IMR-90 (cell line): ENCODE measurements around the gene MED12L. TPM values are rescaled to one million over a fixed set of nuclear protein-coding genes. Genes with fewer than 3 reads are reported as not detected.

Experiments used
- ATAC-seq: fragments of 200-7000 bp; cut with Tn5 transposase; 2 replicates; pipeline ENCODE4 v1.9.1; 2020; ENCODE audit warnings: low read depth, mild to moderate bottlenecking, moderate library complexity
- BruUV-seq: library from RNA; stranded (reverse); fragments of 400-500 nt; replicated peaks from 2 replicates; lab custom pipeline; 2021; lab: Mats Ljungman, UMichigan
- CTCF ChIA-PET: fragments of 300-600 bp; formaldehyde crosslinking; extraction: SDS; loops from one replicate; lab custom pipeline; 2021; ENCODE audit warnings: antibody characterized with exemption; lab: Yijun Ruan, JAX
- POLR2A ChIA-PET: fragments of 300-600 bp; sonication (Branson Sonifier 250); formaldehyde crosslinking; loops from one replicate; lab custom pipeline; 2022; ENCODE audit warnings: antibody characterized with exemption; ENCODE audit not compliant: unreplicated experiment; lab: Charles Lee
- DNase-seq: peaks from one replicate; pipeline ENCODE4 v3.0.0; 2013
- H2AFZ ChIP-seq: replicated peaks from 2 replicates; pipeline ENCODE3; 2013; ENCODE audit warnings: low read length, mild to moderate bottlenecking; ENCODE audit not compliant: poor library complexity
- H2AK5ac ChIP-seq: 2 replicates; pipeline ENCODE4 v1.6.1; 2013; ENCODE audit warnings: low read depth, low read length, inconsistent platforms
- H2AK9ac ChIP-seq: replicated peaks from 2 replicates; pipeline ENCODE3; 2013; ENCODE audit warnings: mild to moderate bottlenecking, low read depth, low read length, moderate library complexity; ENCODE audit not compliant: poor library complexity
- H2BK120ac ChIP-seq: 2 replicates; pipeline ENCODE4 v1.6.1; 2013; ENCODE audit warnings: low read depth, low read length, inconsistent platforms
- H2BK15ac ChIP-seq: 3 replicates; pipeline ENCODE4 v1.6.1; 2013; ENCODE audit warnings: low read depth, low read length, inconsistent platforms
- H2BK20ac ChIP-seq: 2 replicates; pipeline ENCODE4 v1.6.1; 2013; ENCODE audit warnings: low read depth, mild to moderate bottlenecking, inconsistent platforms, low read length, moderate library complexity
- H2BK5ac ChIP-seq: 2 replicates; pipeline ENCODE4 v1.6.1; 2013; ENCODE audit warnings: mild to moderate bottlenecking, low read depth, low read length, inconsistent platforms; ENCODE audit not compliant: poor library complexity, severe bottlenecking
- H3K14ac ChIP-seq: replicated peaks from 2 replicates; pipeline ENCODE4 v1.6.1; 2013; ENCODE audit warnings: low read depth, low read length, inconsistent platforms
- H3K18ac ChIP-seq: 2 replicates; pipeline ENCODE4 v1.6.1; 2013; ENCODE audit warnings: low read depth, low read length, control low read depth
- H3K23ac ChIP-seq: 2 replicates; pipeline ENCODE4 v1.6.1; 2013; ENCODE audit warnings: low read depth, low read length, inconsistent platforms
- H3K27ac ChIP-seq: 2 replicates; pipeline ENCODE4 v1.5.1; 2013; ENCODE audit warnings: mild to moderate bottlenecking, control low read depth, low read length; ENCODE audit not compliant: insufficient read depth
- H3K27me3 ChIP-seq: 2 replicates; pipeline ENCODE4 v1.6.1; 2013; ENCODE audit warnings: low read length; ENCODE audit not compliant: control insufficient read depth, insufficient read depth
- H3K36me3 ChIP-seq: 2 replicates; pipeline ENCODE4 v1.6.1; 2013; ENCODE audit warnings: low read length, mixed read lengths; ENCODE audit not compliant: control insufficient read depth, insufficient read depth
- H3K4ac ChIP-seq: 2 replicates; pipeline ENCODE4 v1.6.1; 2013; ENCODE audit warnings: low read depth, low read length, inconsistent platforms
- H3K4me1 ChIP-seq: 2 replicates; pipeline ENCODE4 v1.6.1; 2013; ENCODE audit warnings: low read length, mixed read lengths; ENCODE audit not compliant: control insufficient read depth, insufficient read depth
- H3K4me2 ChIP-seq: 2 replicates; pipeline ENCODE4 v1.6.1; 2013; ENCODE audit warnings: low read depth, mild to moderate bottlenecking, control low read depth, low read length, moderate library complexity
- H3K4me3 ChIP-seq: 2 replicates; pipeline ENCODE4 v1.5.1; 2013; ENCODE audit warnings: low read depth, mild to moderate bottlenecking, control low read depth, low read length, moderate library complexity; ENCODE audit not compliant: insufficient read depth
- H3K56ac ChIP-seq: 2 replicates; pipeline ENCODE4 v1.6.1; 2013; ENCODE audit warnings: low read length, inconsistent platforms; ENCODE audit not compliant: insufficient read depth; ENCODE audit errors: extremely low read depth
- H3K79me1 ChIP-seq, 2 experiments: 2 replicates each; pipeline ENCODE4 v1.6.1; 2013; ENCODE audit warnings: low read length in 2 of 2, inconsistent platforms in 1 of 2, low read depth in 1 of 2
- H3K9ac ChIP-seq: 2 replicates; pipeline ENCODE4 v1.6.1; 2013; ENCODE audit warnings: low read depth, low read length, control low read depth
- H3K9me1 ChIP-seq: 2 replicates; pipeline ENCODE4 v1.6.1; 2013; ENCODE audit warnings: low read length, inconsistent platforms; ENCODE audit not compliant: insufficient read depth
- H3K9me3 ChIP-seq: 2 replicates; pipeline ENCODE4 v1.6.1; 2013; ENCODE audit warnings: low read length; ENCODE audit not compliant: control insufficient read depth, insufficient read depth
- H4K20me1 ChIP-seq: 2 replicates; pipeline ENCODE4 v1.6.1; 2013; ENCODE audit warnings: low read length, inconsistent platforms; ENCODE audit not compliant: insufficient read depth
- H4K5ac ChIP-seq: 2 replicates; pipeline ENCODE4 v1.6.1; 2013; ENCODE audit warnings: mild to moderate bottlenecking, low read depth, low read length, control low read depth
- H4K8ac ChIP-seq, 2 experiments: 2 replicates each; pipeline ENCODE4 v1.6.1; 2013; ENCODE audit warnings: low read depth in 2 of 2, low read length in 2 of 2, control low read depth in 1 of 2, inconsistent platforms in 1 of 2
- H4K91ac ChIP-seq: 2 replicates; pipeline ENCODE4 v1.6.1; 2013; ENCODE audit warnings: low read depth, low read length, inconsistent platforms; ENCODE audit not compliant: insufficient read depth
- BHLHE40 ChIP-seq: fragments of 150-350 bp; IDR thresholded peaks from 2 replicates; pipeline ENCODE4 v1.6.1; 2016; ENCODE audit warnings: mild to moderate bottlenecking, low read depth, low read length
- CEBPB ChIP-seq: IDR thresholded peaks from 2 replicates; pipeline ENCODE4 v1.6.1; 2012; ENCODE audit warnings: low read depth, low read length, improper control_type of control experiment
- CHD1 ChIP-seq: IDR thresholded peaks from 2 replicates; pipeline ENCODE4 v1.6.1; 2012; ENCODE audit warnings: low read depth, low read length, improper control_type of control experiment
- ELK1 ChIP-seq: fragments of 150-350 bp; IDR thresholded peaks from 2 replicates; pipeline ENCODE4 v1.6.1; 2016; ENCODE audit warnings: low read depth, mild to moderate bottlenecking, low read length, moderate library complexity, borderline replicate concordance
- FOS ChIP-seq: fragments of 150-350 bp; IDR thresholded peaks from 2 replicates; pipeline ENCODE4 v1.6.1; 2016; ENCODE audit warnings: low read depth, low read length
- MAFK ChIP-seq: IDR thresholded peaks from 2 replicates; pipeline ENCODE4 v1.6.1; 2012; ENCODE audit warnings: low read depth, low read length, improper control_type of control experiment
- MAZ ChIP-seq: IDR thresholded peaks from 2 replicates; pipeline ENCODE4 v1.6.1; 2012; ENCODE audit warnings: low read depth, mild to moderate bottlenecking, low read length, improper control_type of control experiment, moderate library complexity, borderline replicate concordance
- MXI1 ChIP-seq: IDR thresholded peaks from 2 replicates; pipeline ENCODE4 v1.6.1; 2012; ENCODE audit warnings: low read depth, mild to moderate bottlenecking, low read length, moderate library complexity, borderline replicate concordance
- NFE2L2 ChIP-seq: fragments of 150-350 bp; IDR thresholded peaks from 2 replicates; pipeline ENCODE4 v1.6.1; 2016; ENCODE audit warnings: low read depth, mild to moderate bottlenecking, low read length
- POLR2A ChIP-seq: IDR thresholded peaks from 2 replicates; pipeline ENCODE4 v1.6.1; 2012; ENCODE audit warnings: mild to moderate bottlenecking, low read depth, low read length
- RAD21 ChIP-seq: IDR thresholded peaks from 2 replicates; pipeline ENCODE4 v1.6.1; 2012; ENCODE audit warnings: low read length, improper control_type of control experiment
- RCOR1 ChIP-seq: IDR thresholded peaks from 2 replicates; pipeline ENCODE4 v1.6.1; 2012; ENCODE audit warnings: mild to moderate bottlenecking, low read length, improper control_type of control experiment; ENCODE audit not compliant: insufficient replicate concordance
- RFX5 ChIP-seq: IDR thresholded peaks from 2 replicates; pipeline ENCODE4 v1.8.0; 2012; ENCODE audit warnings: low read depth, mild to moderate bottlenecking, low read length, moderate library complexity
- SMC3 ChIP-seq: fragments of 150-350 bp; IDR thresholded peaks from 2 replicates; pipeline ENCODE4 v1.6.1; 2016; ENCODE audit warnings: low read depth, mild to moderate bottlenecking, antibody characterized with exemption, low read length, moderate library complexity
- USF2 ChIP-seq: fragments of 150-350 bp; IDR thresholded peaks from 2 replicates; pipeline ENCODE4 v1.6.1; 2017; ENCODE audit warnings: mild to moderate bottlenecking, antibody characterized with exemption, low read length, low read depth
- WGBS, 2 experiments: methylation state at CpG; one replicate each; pipeline versions ENCODE4 v1.1.5 to v1.1.7; 2013; ENCODE audit warnings: missing lambda C conversion rate in 2 of 2; ENCODE audit not compliant: insufficient read length in 1 of 2; ENCODE audit errors: extremely low coverage in 2 of 2; 5-methylcytosine and 5-hydroxymethylcytosine counted together
- dilution Hi-C: fragments of 300-500 bp; cut with HindIII; formaldehyde crosslinking; loops from one replicate; pipeline ENCODE4 v1.14.3; 2018; ENCODE audit warnings: low sequenced_read_pairs; ENCODE audit not compliant: unreplicated experiment
- in situ Hi-C: fragments of 300-500 bp; cut with MboI; formaldehyde crosslinking; loops from 3 replicates; pipeline ENCODE4 v1.14.3; 2019; ENCODE audit warnings: low sequenced_read_pairs, inconsistent platforms, mixed read lengths
- intact Hi-C: fragments of 100-400 bp; cut with micrococcal nuclease; formaldehyde crosslinking; loops from 2 replicates; pipeline ENCODE4 v1.10.0; 2022
- polyA plus RNA-seq, 3 experiments: library from polyadenylated mRNA; depleted of rRNA; stranded (reverse); fragments of >200 nt; gene quantifications; 2 replicates each; pipeline ENCODE4 v1.2.3, GENCODE V29; 2012; ENCODE audit warnings: low replicate concordance in 1 of 3
- total RNA-seq: library from RNA; depleted of rRNA; stranded (reverse); fragments of >200 nt; gene quantifications from 2 replicates; pipeline ENCODE4 v1.2.3, GENCODE V29; 2012
- TF ChIP-seq, protein P1 (sequence below): conservative IDR thresholded peaks from 2 replicates; pipeline ENCODE4 v1.5.1; 2012; ENCODE audit warnings: mild to moderate bottlenecking, low read depth, low read length, improper control_type of control experiment

Gene MED12L
- total and polyA plus RNA-seq, 2 of the 4 experiments (the other 2 are of a cell fraction), result 0.05 to 0.18 TPM

- WGBS, 2 experiments, result no CpG with 5 or more reads among the region's 4 CpGs
- Histone ChIP-seq H2AFZ (no peak overlapping the region), H2BK15ac (no peak overlapping the region), H4K20me1 (no peaks in the 10 kb centered on the region), H3K27me3 (peaks cover 34% of the 10 kb centered on the region), H2BK120ac (no peak overlapping the region), H2AK5ac (no peak overlapping the region), H3K56ac (no peak overlapping the region), H2BK5ac (no peak overlapping the region), H3K36me3 (no peaks in the 10 kb centered on the region), H3K27ac (no peak overlapping the region), H3K4me1 (no peaks in the 10 kb centered on the region), H4K8ac (no peak overlapping the region), H2AK9ac (no peak overlapping the region), H3K14ac (no peak overlapping the region), H3K4me3 (no peak overlapping the region), H3K4me2 (no peak overlapping the region), H4K5ac (no peak overlapping the region), H3K18ac (no peak overlapping the region), H3K9ac (no peak overlapping the region), H3K4ac (no peak overlapping the region), H4K91ac (no peak overlapping the region), H3K23ac (no peak overlapping the region), H3K9me3 (no peaks in the 10 kb centered on the region; the same call in 1 of the 2 replicates), H2BK20ac (no peak overlapping the region), H3K79me1 (no peaks in the 10 kb centered on the region), H3K9me1 (no peaks in the 10 kb centered on the region)
- TF ChIP-seq MAZ (no peak), SMC3 (no peak), MXI1 (no peak), USF2 (no peak), FOS (no peak), ELK1 (no peak), POLR2A (no peak), RCOR1 (no peak), MAFK (no peak), CEBPB (no peak), BHLHE40 (no peak), CHD1 (no peak), NFE2L2 (no peak), RAD21 (no peak), RFX5 (no peak)
- TF ChIP-seq, protein P1, sequence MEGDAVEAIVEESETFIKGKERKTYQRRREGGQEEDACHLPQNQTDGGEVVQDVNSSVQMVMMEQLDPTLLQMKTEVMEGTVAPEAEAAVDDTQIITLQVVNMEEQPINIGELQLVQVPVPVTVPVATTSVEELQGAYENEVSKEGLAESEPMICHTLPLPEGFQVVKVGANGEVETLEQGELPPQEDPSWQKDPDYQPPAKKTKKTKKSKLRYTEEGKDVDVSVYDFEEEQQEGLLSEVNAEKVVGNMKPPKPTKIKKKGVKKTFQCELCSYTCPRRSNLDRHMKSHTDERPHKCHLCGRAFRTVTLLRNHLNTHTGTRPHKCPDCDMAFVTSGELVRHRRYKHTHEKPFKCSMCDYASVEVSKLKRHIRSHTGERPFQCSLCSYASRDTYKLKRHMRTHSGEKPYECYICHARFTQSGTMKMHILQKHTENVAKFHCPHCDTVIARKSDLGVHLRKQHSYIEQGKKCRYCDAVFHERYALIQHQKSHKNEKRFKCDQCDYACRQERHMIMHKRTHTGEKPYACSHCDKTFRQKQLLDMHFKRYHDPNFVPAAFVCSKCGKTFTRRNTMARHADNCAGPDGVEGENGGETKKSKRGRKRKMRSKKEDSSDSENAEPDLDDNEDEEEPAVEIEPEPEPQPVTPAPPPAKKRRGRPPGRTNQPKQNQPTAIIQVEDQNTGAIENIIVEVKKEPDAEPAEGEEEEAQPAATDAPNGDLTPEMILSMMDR, result no peak
- ChIA-PET CTCF (interaction anchor here (0.6 to 1.1 kb wide), 2 partner anchors 16 to 660 kb away, joined by 3 to 4 read pairs; no protein-coding TSS in a partner anchor), POLR2A (no interaction called here)
- dilution Hi-C loops, result no loop called here
- no peak for ATAC-seq
- in situ Hi-C loops, result no loop called here
- intact Hi-C loops, result no loop called here
- no peak for DNase-seq
- no TSS peak for BruUV-seq
Measured at GRCh38 chr3:151107177-151107576, 21.7 kb downstream of the MED12L start.
